Dendritic cell treated with granulocyte-macrophage colony-stimulating factor and Interleukin-4, amounts not matched to agents 40 ng/mL and 50 ng/mL, for 4 days (primary cell): ENCODE data around the gene CSRP1.
"Not testable (repeated sequence)": the region's sequence is repeated elsewhere in the genome, so short reads cannot be mapped to it uniquely, and the experiment has no call there.

Experiments used
- H3K27ac Mint-ChIP-seq: one replicate; pipeline ENCODE4 v1.8.0; 2022; ENCODE audit warnings: mild to moderate bottlenecking, mixed read lengths
- H3K27me3 Mint-ChIP-seq: one replicate; pipeline ENCODE4 v1.8.0; 2022; ENCODE audit warnings: mild to moderate bottlenecking, mixed read lengths
- H3K36me3 Mint-ChIP-seq: one replicate; pipeline ENCODE4 v1.8.0; 2022; ENCODE audit warnings: low read depth, mixed read lengths
- H3K4me1 Mint-ChIP-seq: one replicate; pipeline ENCODE4 v1.8.0; 2022; ENCODE audit warnings: low read depth, mixed read lengths
- H3K4me3 Mint-ChIP-seq: one replicate; pipeline ENCODE4 v1.8.0; 2022; ENCODE audit warnings: mild to moderate bottlenecking, moderate library complexity, mixed read lengths
- H3K9me3 Mint-ChIP-seq: one replicate; pipeline ENCODE4 v1.8.0; 2022; ENCODE audit warnings: mixed read lengths
- intact Hi-C: fragments of 100-400 bp; cut with micrococcal nuclease; formaldehyde crosslinking; loops from one replicate; pipeline ENCODE4 v1.15.0; 2022

The CSRP1 gene

GRCh38 chr1:201506557-201507359 lies at the start of gene CSRP1:
Gene CSRP1 (minus strand): TSS chr1:201507123. CDS start chr1:201496303, 10,820 bp downstream.
- peaks cover 68% of the 10 kb centered on the region for H3K4me1 Mint-ChIP-seq
- intact Hi-C loops: loop anchor here (2.0 kb wide), 1 partner anchor 18 kb away; no protein-coding TSS in a partner anchor

GRCh38 chr1:201555593-201555945 lies 48.6 kb upstream of the CSRP1 start:
- no peak overlapping the region for H3K27ac Mint-ChIP-seq
- no peaks in the 10 kb centered on the region for H3K9me3 Mint-ChIP-seq
- H3K4me1 Mint-ChIP-seq: peaks cover 61% of the 10 kb centered on the region
- peaks cover 10% of the 10 kb centered on the region for H3K27me3 Mint-ChIP-seq
- no peak overlapping the region for H3K4me3 Mint-ChIP-seq
- intact Hi-C loops: no loop called here
- H3K36me3 Mint-ChIP-seq: no peaks in the 10 kb centered on the region

More at GRCh38 chr1:201506557-201507359, at the start of gene CSRP1:
- Mint-ChIP-seq H3K27me3 (no peaks in the 10 kb centered on the region), H3K27ac (peak within 1 kb of the TSS; percentile 77), H3K36me3 (peaks cover 34% of the 10 kb centered on the region), H3K9me3 (no peaks in the 10 kb centered on the region), H3K4me3 (peak within 1 kb of the TSS; percentile 88)

- no peaks in the 10 kb centered on the region for H3K9me3 Mint-ChIP-seq
- H3K27ac Mint-ChIP-seq: no peak overlapping the region
- H3K4me1 Mint-ChIP-seq: peaks cover 60% of the 10 kb centered on the region
- no peaks in the 10 kb centered on the region for H3K36me3 Mint-ChIP-seq
- no peak overlapping the region for H3K4me3 Mint-ChIP-seq
- H3K27me3 Mint-ChIP-seq: peaks cover 10% of the 10 kb centered on the region
- intact Hi-C loops: no loop called here
Measured at GRCh38 chr1:201554789-201555592, 48.1 kb upstream of the CSRP1 start.

GRCh38 chr1:201554190-201554600 lies 47.3 kb upstream of the CSRP1 start:
- intact Hi-C loops: no loop called here
- Mint-ChIP-seq H3K36me3 (no peaks in the 10 kb centered on the region), H3K4me3 (no peak overlapping the region), H3K27ac (peak overlapping the region; percentile 13), H3K4me1 (peaks cover 52% of the 10 kb centered on the region), H3K27me3 (peaks cover 10% of the 10 kb centered on the region), H3K9me3 (no peaks in the 10 kb centered on the region)

GRCh38 chr1:201553496-201554189 lies 46.7 kb upstream of the CSRP1 start:
- H3K27me3 Mint-ChIP-seq: peaks cover 10% of the 10 kb centered on the region
- peak overlapping the region; percentile 13 for H3K27ac Mint-ChIP-seq
- H3K36me3 Mint-ChIP-seq: no peaks in the 10 kb centered on the region
- intact Hi-C loops: no loop called here
- peaks cover 52% of the 10 kb centered on the region for H3K4me1 Mint-ChIP-seq
- no peaks in the 10 kb centered on the region for H3K9me3 Mint-ChIP-seq
- H3K4me3 Mint-ChIP-seq: no peak overlapping the region

GRCh38 chr1:201552941-201553351 lies 46.0 kb upstream of the CSRP1 start:
- intact Hi-C loops: no loop called here
- H3K9me3 Mint-ChIP-seq: no peaks in the 10 kb centered on the region
- H3K27me3 Mint-ChIP-seq: peaks cover 9% of the 10 kb centered on the region

GRCh38 chr1:201551877-201552731 lies 45.2 kb upstream of the CSRP1 start:
- Mint-ChIP-seq H3K4me1 (peaks cover 52% of the 10 kb centered on the region), H3K27me3 (peaks cover 6% of the 10 kb centered on the region), H3K36me3 (no peaks in the 10 kb centered on the region), H3K9me3 (no peaks in the 10 kb centered on the region), H3K27ac (peak overlapping the region; percentile 73), H3K4me3 (no peak overlapping the region)
- intact Hi-C loops: no loop called here

More at GRCh38 chr1:201552941-201553351, 46.0 kb upstream of the CSRP1 start:
- Mint-ChIP-seq H3K4me1 (peaks cover 52% of the 10 kb centered on the region), H3K27ac (peak overlapping the region; percentile 73), H3K4me3 (no peak overlapping the region), H3K36me3 (no peaks in the 10 kb centered on the region)

GRCh38 chr1:201551096-201551495 lies 44.2 kb upstream of the CSRP1 start:
- Mint-ChIP-seq H3K4me1 (peaks cover 46% of the 10 kb centered on the region), H3K27ac (peak overlapping the region; percentile 73), H3K4me3 (no peak overlapping the region), H3K27me3 (peaks cover 5% of the 10 kb centered on the region), H3K9me3 (no peaks in the 10 kb centered on the region), H3K36me3 (no peaks in the 10 kb centered on the region)
- intact Hi-C loops: no loop called here

- intact Hi-C loops, H3K36me3 Mint-ChIP-seq, H3K27me3 Mint-ChIP-seq, H3K4me3 Mint-ChIP-seq, H3K27ac Mint-ChIP-seq, H3K9me3 Mint-ChIP-seq: not testable (repeated sequence)
- peaks cover 55% of the 10 kb centered on the region for H3K4me1 Mint-ChIP-seq
Measured at GRCh38 chr1:201549522-201549921, 42.6 kb upstream of the CSRP1 start.

GRCh38 chr1:201545851-201546492 lies 39.0 kb upstream of the CSRP1 start:
- Mint-ChIP-seq H3K9me3 (no peaks in the 10 kb centered on the region), H3K4me1 (peaks cover 54% of the 10 kb centered on the region), H3K27ac (no peak overlapping the region), H3K36me3 (no peaks in the 10 kb centered on the region), H3K4me3 (no peak overlapping the region), H3K27me3 (no peaks in the 10 kb centered on the region)
- intact Hi-C loops: no loop called here

GRCh38 chr1:201544710-201545109 lies 37.8 kb upstream of the CSRP1 start:
- Mint-ChIP-seq H3K4me3 (no peak overlapping the region), H3K36me3 (no peaks in the 10 kb centered on the region), H3K9me3 (no peaks in the 10 kb centered on the region), H3K27ac (no peak overlapping the region), H3K27me3 (peaks cover 4% of the 10 kb centered on the region), H3K4me1 (peaks cover 62% of the 10 kb centered on the region)
- intact Hi-C loops: loop anchor here (5.0 kb wide), 1 partner anchor 338 kb away; no protein-coding TSS in a partner anchor

- Mint-ChIP-seq H3K36me3 (no peaks in the 10 kb centered on the region), H3K9me3 (no peaks in the 10 kb centered on the region), H3K4me1 (peaks cover 68% of the 10 kb centered on the region), H3K27ac (no peak overlapping the region), H3K27me3 (peaks cover 10% of the 10 kb centered on the region), H3K4me3 (no peak overlapping the region)
- intact Hi-C loops: loop anchor here (5.0 kb wide), 1 partner anchor 338 kb away; no protein-coding TSS in a partner anchor
Measured at GRCh38 chr1:201543871-201544642, 37.1 kb upstream of the CSRP1 start.
